Kidney (tissue), 14 donors: ENCODE data around the gene ZBTB40. TPM values are rescaled to one million over a fixed set of nuclear protein-coding genes. Genes with fewer than 3 reads are reported as not detected.

Source experiments
- DNase-seq, 5 donors: peaks; one replicate each; pipeline ENCODE4 v3.0.0-alpha.2; 2013 to 2020
- FAIRE-seq: peaks from 2 replicates; lab custom pipeline; 2012; peaks lifted over from hg19 to GRCh38; lab: Jason Lieb, UNC
- H3K27ac ChIP-seq, 2 donors: one replicate each; pipeline ENCODE4 v1.7.0; 2013; ENCODE audit warnings: low read depth in 2 of 2, low read length in 2 of 2, inconsistent platforms in 1 of 2
- H3K27me3 ChIP-seq: one replicate; pipeline ENCODE4 v1.7.1; 2013; ENCODE audit warnings: low read length, inconsistent platforms; ENCODE audit not compliant: control insufficient read depth, insufficient read depth
- H3K36me3 ChIP-seq, 3 donors: one replicate each; pipeline versions ENCODE4 v1.7.0 to v1.7.1; 2013; ENCODE audit warnings: low read length in 3 of 3, control low read depth in 1 of 3, inconsistent platforms in 1 of 3; ENCODE audit not compliant: insufficient read depth in 3 of 3, control insufficient read depth in 2 of 3
- H3K4me1 ChIP-seq, 3 donors: one replicate each; pipeline versions ENCODE4 v1.7.0 to v1.7.1; 2013; ENCODE audit warnings: low read length in 3 of 3, inconsistent platforms in 1 of 3, low read depth in 1 of 3; ENCODE audit not compliant: control insufficient read depth in 2 of 3, insufficient read depth in 2 of 3
- H3K4me3 ChIP-seq, 3 donors: one replicate each; pipeline versions ENCODE4 v1.7.0 to v1.8.1; 2013; ENCODE audit warnings: low read length in 3 of 3, control low read depth in 1 of 3, inconsistent platforms in 1 of 3
- H3K9ac ChIP-seq, 3 donors: one replicate each; pipeline versions ENCODE4 v1.7.0 to v1.7.1; 2013; ENCODE audit warnings: low read length in 3 of 3, control low read depth in 1 of 3, inconsistent platforms in 1 of 3
- H3K9me3 ChIP-seq, 3 donors: one replicate each; pipeline versions ENCODE4 v1.7.0 to v1.7.1; 2013; ENCODE audit warnings: low read length in 3 of 3, control low read depth in 1 of 3, inconsistent platforms in 1 of 3; ENCODE audit not compliant: control insufficient read depth in 2 of 3, insufficient read depth in 1 of 3
- intact Hi-C: fragments of 100-400 bp; cut with DNase I; formaldehyde crosslinking; loops from one replicate; pipeline ENCODE4 v1.11.1; 2022
- polyA plus RNA-seq: library from polyadenylated mRNA; stranded (reverse); fragments of 350-450 nt; fragmentation: Illumina TruSeq; extraction: RNeasy Lipid Tissue Mini Kit (QIAGEN cat#74804); gene quantifications from one replicate; pipeline ENCODE4 v1.2.3, GENCODE V29; 2014; ENCODE audit warnings: low read depth, low replicate concordance; ENCODE audit not compliant: insufficient read depth
- total RNA-seq: library from RNA; stranded (reverse); fragmentation: NEBNext Ultra II Directional; extraction: Animal tissue kit (Norgen Biotek cat#: 25700); gene quantifications from one replicate; pipeline ENCODE4 v1.2.1, GENCODE V29; 2021
- TF ChIP-seq, protein P1 (sequence below): IDR thresholded peaks from 3 replicates; pipeline ENCODE4 v1.5.1; 2012; ENCODE audit warnings: mild to moderate bottlenecking, moderate library complexity, borderline replicate concordance; ENCODE audit not compliant: insufficient read depth; ENCODE audit errors: extremely low read depth
- donor health status: control.
- donor health status: control.
- donor health status: control.
- donor health status: control.
- donor health status: control.
- donor health status: DM: yes; HTN: yes; CAD: no.
- donor health status: Normal renal cell carcinoma (clear cell type).

ZBTB40 gene
- total and polyA plus RNA-seq, 2 donors from 2014 or later: 4.3 to 17.4 TPM

DNA sequence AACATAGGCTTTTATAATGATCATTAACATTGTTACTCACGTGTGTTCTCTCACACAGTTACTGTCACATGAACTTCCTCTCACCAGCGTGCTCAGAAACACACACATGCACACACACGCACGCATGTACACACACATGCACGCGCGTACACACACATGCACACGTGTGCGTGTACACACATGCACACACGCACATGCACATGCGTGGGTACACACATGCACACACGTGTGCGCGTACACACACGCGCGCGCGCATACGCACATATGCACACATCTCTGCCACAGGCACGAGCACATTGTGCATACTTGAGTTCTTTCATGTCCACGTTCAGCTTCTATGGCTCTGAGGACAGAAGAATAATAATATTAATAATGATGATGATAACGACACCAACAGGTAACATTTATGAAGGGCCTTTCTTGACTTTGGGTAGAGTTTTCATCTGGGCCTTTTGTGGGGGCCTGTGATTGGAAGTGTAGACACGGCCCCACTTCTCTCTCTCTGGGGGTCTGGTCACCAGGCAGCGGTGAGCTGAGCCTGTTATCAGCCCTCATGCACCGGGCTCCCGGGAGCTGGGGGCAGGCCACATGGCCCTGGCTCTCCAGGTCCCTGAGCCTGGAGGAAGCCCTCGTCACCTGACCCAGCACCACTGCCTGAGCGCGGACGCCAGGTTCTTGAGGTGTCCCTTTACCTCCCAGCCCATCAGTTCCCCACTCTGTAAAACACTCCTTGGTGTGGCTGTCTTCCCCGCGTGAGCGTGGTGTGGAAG lies 118.7 kb downstream of the ZBTB40 start:
- FAIRE-seq (no peak), DNase-seq (no peak)
- Histone ChIP-seq H3K27ac (no peak overlapping the region), H3K36me3 (no peaks in the 10 kb centered on the region), H3K27me3 (no peaks in the 10 kb centered on the region), H3K4me3 (no peak overlapping the region), H3K9me3 (no peaks in the 10 kb centered on the region), H3K4me1 (no peaks in the 10 kb centered on the region), H3K9ac (no peak overlapping the region)
- intact Hi-C loops: no loop called here
- TF ChIP-seq, protein P1, sequence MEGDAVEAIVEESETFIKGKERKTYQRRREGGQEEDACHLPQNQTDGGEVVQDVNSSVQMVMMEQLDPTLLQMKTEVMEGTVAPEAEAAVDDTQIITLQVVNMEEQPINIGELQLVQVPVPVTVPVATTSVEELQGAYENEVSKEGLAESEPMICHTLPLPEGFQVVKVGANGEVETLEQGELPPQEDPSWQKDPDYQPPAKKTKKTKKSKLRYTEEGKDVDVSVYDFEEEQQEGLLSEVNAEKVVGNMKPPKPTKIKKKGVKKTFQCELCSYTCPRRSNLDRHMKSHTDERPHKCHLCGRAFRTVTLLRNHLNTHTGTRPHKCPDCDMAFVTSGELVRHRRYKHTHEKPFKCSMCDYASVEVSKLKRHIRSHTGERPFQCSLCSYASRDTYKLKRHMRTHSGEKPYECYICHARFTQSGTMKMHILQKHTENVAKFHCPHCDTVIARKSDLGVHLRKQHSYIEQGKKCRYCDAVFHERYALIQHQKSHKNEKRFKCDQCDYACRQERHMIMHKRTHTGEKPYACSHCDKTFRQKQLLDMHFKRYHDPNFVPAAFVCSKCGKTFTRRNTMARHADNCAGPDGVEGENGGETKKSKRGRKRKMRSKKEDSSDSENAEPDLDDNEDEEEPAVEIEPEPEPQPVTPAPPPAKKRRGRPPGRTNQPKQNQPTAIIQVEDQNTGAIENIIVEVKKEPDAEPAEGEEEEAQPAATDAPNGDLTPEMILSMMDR: no peak

DNA sequence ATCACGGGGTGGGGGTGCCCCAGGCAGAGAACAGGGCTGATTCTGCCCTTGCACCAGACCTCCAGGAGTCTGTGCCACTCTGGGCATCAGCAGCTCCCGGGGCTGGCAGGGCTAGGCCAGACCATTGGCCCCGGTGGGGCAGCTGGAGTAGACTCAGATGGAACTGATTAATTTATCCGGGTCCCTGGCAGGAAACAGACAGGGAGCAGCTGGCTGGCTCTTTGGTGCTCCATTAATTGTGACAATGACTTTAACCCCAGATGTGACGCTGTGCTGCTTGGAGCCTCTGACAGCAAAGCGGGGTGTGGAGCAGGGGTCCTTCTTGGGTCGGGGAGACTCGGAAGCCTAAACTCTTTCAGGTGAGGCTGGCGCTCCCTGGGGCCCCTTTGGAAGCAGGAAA lies 121.2 kb downstream of the ZBTB40 start:
- H3K4me3 ChIP-seq: no peak overlapping the region
- H3K36me3 ChIP-seq: no peaks in the 10 kb centered on the region
- no peaks in the 10 kb centered on the region for H3K27me3 ChIP-seq
- FAIRE-seq (no peak), DNase-seq (no peak)
- intact Hi-C loops: no loop called here
- H3K9ac ChIP-seq: no peak overlapping the region
- no peaks in the 10 kb centered on the region for H3K4me1 ChIP-seq
- TF ChIP-seq, protein P1: no peak
- no peak overlapping the region for H3K27ac ChIP-seq
- peaks cover 0 to 2% (median 0%) of the 10 kb centered on the region in 3 donors for H3K9me3 ChIP-seq

DNA sequence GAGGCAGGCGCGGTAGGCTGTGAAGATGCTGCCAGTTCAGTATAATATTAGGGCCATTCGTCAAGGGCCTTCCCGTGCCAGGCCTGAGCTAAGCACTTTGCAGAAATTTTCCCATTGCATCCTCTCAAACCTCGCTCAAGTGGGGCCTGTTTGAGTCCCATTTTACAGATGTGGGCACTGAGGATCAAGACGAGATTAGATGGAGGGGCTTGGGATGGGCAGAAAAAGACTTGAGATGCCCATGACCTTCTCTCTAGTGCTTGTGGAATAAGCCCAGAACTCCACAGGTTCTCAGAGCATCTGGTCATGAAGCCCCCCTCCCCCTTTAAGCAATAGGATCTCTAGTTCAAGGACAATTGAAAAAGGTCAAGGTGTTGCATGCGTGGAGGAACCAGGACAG lies 121.6 kb downstream of the ZBTB40 start:
- TF ChIP-seq, protein P1: no peak
- DNase-seq (no peak), FAIRE-seq (no peak)
- Histone ChIP-seq H3K36me3 (no peaks in the 10 kb centered on the region), H3K27ac (no peak overlapping the region), H3K9ac (no peak overlapping the region), H3K4me1 (no peaks in the 10 kb centered on the region), H3K4me3 (no peak overlapping the region), H3K27me3 (no peaks in the 10 kb centered on the region), H3K9me3 (peaks cover 0 to 6% (median 0%) of the 10 kb centered on the region in 3 donors)
- intact Hi-C loops: no loop called here
